Stomach smooth muscle (tissue), 2 donors: ENCODE data around the gene NUDT1.

Experiments used
- H3K27ac ChIP-seq: one replicate; pipeline ENCODE4 v1.7.0; 2013; ENCODE audit warnings: mild to moderate bottlenecking, low read length, inconsistent platforms
- H3K27me3 ChIP-seq, 2 donors: one replicate each; pipeline ENCODE4 v1.7.0; 2013; ENCODE audit warnings: low read length in 2 of 2; ENCODE audit not compliant: insufficient read depth in 2 of 2, control insufficient read depth in 1 of 2
- H3K36me3 ChIP-seq, 2 donors: one replicate each; pipeline ENCODE4 v1.7.0; 2013; ENCODE audit warnings: low read length in 2 of 2; ENCODE audit not compliant: control insufficient read depth in 2 of 2, insufficient read depth in 2 of 2
- H3K4me1 ChIP-seq: one replicate; pipeline ENCODE4 v1.7.0; 2013; ENCODE audit warnings: low read length; ENCODE audit not compliant: control insufficient read depth, insufficient read depth
- H3K4me3 ChIP-seq, 2 donors: one replicate each; pipeline ENCODE4 v1.7.0; 2013; ENCODE audit warnings: low read length in 2 of 2
- H3K9ac ChIP-seq, 2 donors: one replicate each; pipeline ENCODE4 v1.7.0; 2013; ENCODE audit warnings: low read length in 2 of 2, mild to moderate bottlenecking in 1 of 2
- H3K9me3 ChIP-seq, 2 donors: one replicate each; pipeline ENCODE4 v1.7.0; 2013; ENCODE audit warnings: low read length in 2 of 2; ENCODE audit not compliant: control insufficient read depth in 2 of 2
- donor health status: healthy.
- donor health status: Pancreatic carcinoma.

The NUDT1 gene

GRCh38 chr7:2208712-2209111, 33.3 kb upstream of the NUDT1 start:
- Histone ChIP-seq H3K4me3 (no peak overlapping the region), H3K9ac (peak overlapping the region in 1 of 2 donors; percentile 5), H3K36me3 (peaks cover 14 to 17% of the 10 kb centered on the region in 2 donors), H3K4me1 (peaks cover 27% of the 10 kb centered on the region), H3K27ac (no peak overlapping the region), H3K27me3 (no peaks in the 10 kb centered on the region), H3K9me3 (no peaks in the 10 kb centered on the region)

DNA sequence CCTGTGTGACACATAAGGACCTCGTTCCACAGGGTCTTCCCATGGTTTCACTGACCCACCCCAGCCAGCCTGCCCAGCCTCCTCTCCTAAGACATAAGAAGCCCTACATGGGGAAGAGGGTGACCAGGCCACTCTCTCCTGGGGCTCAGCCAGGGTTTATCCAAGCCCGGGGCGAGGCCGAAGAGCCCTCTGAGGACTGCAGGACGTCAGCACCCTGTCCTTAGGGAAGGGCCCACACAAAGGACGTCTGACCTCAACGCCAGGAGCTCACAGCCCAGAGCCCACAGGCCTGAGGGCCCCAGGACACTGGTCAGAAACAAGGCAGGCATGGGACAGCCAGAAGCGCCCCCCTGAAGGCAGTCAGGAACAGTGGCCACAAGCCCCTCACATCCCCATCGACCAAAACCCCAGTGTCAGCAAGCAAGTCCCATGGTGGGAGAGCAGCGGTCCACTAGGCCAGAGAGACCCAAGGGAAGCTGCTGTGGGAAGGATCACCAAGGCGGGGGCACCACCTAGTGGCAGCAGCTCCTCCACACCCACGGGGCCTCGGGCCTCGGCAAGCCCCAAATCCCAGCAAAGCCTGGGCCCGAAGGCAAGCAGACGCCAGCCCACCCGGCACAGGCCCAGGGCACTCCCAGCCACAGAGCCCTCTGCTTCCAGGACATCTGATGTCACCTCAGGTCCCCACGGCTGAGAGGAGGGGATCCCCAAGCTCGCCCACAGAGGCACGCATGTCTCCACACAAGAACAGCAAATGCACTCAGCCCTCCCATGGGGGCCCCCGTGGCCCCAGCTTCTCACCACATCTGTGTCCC, 32.7 kb upstream of the NUDT1 start:
- Histone ChIP-seq H3K36me3 (peaks cover 14 to 21% of the 10 kb centered on the region in 2 donors), H3K9ac (peak overlapping the region in 1 of 2 donors; percentile 21), H3K27me3 (no peaks in the 10 kb centered on the region), H3K27ac (no peak overlapping the region), H3K4me3 (no peak overlapping the region), H3K4me1 (peaks cover 21% of the 10 kb centered on the region), H3K9me3 (no peaks in the 10 kb centered on the region)

DNA sequence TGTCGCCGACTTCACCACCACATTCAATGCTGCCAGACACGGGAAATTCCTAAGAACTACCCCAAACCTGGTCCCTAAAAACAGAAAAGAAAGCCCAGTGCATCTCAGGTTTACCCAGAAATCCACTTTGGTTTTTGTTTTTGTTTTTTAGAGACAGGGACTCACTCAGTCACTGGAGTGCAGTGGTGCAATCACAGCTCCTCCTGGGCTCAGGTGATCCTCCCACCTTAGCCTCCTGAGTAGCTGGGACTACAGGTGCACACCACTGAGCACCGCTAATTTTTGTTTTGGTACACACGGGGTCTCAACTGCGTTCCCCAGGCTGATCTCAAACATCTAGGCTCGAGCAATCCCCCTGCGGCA, 32.1 kb upstream of the NUDT1 start:
- H3K4me3 ChIP-seq = no peak overlapping the region
- H3K36me3 ChIP-seq = peaks cover 14 to 23% of the 10 kb centered on the region in 2 donors
- H3K27ac ChIP-seq = no peak overlapping the region
- H3K27me3 ChIP-seq = no peaks in the 10 kb centered on the region
- H3K9ac ChIP-seq = peak overlapping the region in 1 of 2 donors; percentile 21
- no peaks in the 10 kb centered on the region for H3K9me3 ChIP-seq
- peaks cover 15% of the 10 kb centered on the region for H3K4me1 ChIP-seq

DNA sequence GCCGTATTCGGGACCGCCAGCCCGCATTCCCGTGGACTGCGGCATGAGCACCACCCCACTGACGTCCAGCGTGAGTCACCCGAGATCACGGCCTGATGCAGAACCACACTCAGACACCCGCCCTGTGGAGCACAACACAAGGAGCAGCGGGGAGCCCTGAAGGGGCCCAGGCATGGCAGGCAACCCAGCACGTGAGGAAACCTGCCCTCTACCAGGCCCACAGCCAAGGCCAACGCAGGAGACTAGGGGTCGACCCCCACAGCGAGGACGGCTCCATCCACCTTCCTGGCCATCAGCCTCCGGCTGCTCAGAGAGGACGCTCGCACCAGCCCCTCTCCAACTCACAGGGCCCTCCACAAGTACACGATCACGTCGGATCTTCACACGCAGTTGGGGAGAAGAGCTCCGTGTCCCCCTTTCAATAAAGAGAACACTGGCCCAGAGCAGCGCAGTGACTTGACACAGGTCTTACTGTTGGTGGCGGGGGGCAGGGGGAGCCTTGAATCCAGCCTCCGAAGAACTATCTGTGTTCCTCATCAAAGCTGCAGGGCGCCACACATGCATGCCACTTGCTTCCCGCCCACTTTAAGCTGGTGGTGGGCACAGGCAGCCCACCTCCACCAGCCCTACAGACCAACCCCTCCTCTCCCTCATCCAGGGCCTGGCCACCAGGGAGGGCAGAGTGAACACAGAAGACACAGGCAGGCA, 31.3 kb upstream of the NUDT1 start:
- Histone ChIP-seq H3K27ac (no peak overlapping the region), H3K27me3 (no peaks in the 10 kb centered on the region), H3K4me1 (peaks cover 8% of the 10 kb centered on the region), H3K36me3 (peaks cover 18 to 26% of the 10 kb centered on the region in 2 donors), H3K9me3 (no peaks in the 10 kb centered on the region), H3K4me3 (no peak overlapping the region), H3K9ac (no peak overlapping the region)

DNA sequence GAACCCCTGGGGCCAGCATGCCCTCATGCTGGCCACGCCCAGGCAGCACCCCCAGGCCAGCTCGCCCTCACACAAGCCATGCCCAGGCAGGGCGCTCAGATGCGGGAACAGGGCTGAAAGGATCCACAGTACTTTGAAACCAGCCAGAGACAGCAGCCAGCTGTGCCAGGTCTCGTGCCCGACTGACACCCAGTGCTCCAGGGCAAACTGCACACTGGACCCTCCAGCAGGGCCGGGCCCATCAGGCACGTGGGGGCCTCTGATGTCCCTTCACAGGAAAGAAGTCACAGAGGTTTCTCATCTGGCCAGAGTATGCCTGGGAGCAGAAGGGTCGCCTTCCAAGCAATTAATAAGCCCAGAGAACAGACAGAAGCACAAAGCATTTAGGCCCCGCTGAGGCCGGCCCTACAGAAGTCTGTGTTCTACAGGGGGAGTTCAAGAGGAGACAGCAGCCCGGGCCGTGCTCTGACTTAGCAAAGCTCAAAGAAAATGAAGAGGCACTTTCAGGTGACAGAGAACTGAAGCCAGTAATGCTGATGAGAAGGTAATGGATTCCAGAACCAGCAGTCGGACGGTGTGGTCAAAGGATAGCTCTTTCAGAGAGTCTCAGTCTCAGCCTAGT, 30.7 kb upstream of the NUDT1 start:
- Histone ChIP-seq H3K27ac (no peak overlapping the region), H3K9me3 (no peaks in the 10 kb centered on the region), H3K4me3 (no peak overlapping the region), H3K27me3 (no peaks in the 10 kb centered on the region), H3K4me1 (peaks cover 8% of the 10 kb centered on the region), H3K9ac (no peak overlapping the region), H3K36me3 (peaks cover 23 to 33% of the 10 kb centered on the region in 2 donors)

GRCh38 chr7:2211926-2212325, 30.1 kb upstream of the NUDT1 start:
- no peak overlapping the region for H3K9ac ChIP-seq
- peaks cover 25 to 37% of the 10 kb centered on the region in 2 donors for H3K36me3 ChIP-seq
- no peak overlapping the region for H3K4me3 ChIP-seq
- H3K27me3 ChIP-seq = no peaks in the 10 kb centered on the region
- H3K27ac ChIP-seq = no peak overlapping the region
- H3K9me3 ChIP-seq = no peaks in the 10 kb centered on the region
- H3K4me1 ChIP-seq = peaks cover 8% of the 10 kb centered on the region

- H3K9me3 ChIP-seq = no peaks in the 10 kb centered on the region
- peaks cover 26 to 40% of the 10 kb centered on the region in 2 donors for H3K36me3 ChIP-seq
- H3K4me3 ChIP-seq = no peak overlapping the region
- H3K4me1 ChIP-seq = peaks cover 8% of the 10 kb centered on the region
- no peaks in the 10 kb centered on the region for H3K27me3 ChIP-seq
- H3K27ac ChIP-seq = no peak overlapping the region
- H3K9ac ChIP-seq = no peak overlapping the region
Measured at GRCh38 chr7:2212906-2213305, 29.1 kb upstream of the NUDT1 start.

DNA sequence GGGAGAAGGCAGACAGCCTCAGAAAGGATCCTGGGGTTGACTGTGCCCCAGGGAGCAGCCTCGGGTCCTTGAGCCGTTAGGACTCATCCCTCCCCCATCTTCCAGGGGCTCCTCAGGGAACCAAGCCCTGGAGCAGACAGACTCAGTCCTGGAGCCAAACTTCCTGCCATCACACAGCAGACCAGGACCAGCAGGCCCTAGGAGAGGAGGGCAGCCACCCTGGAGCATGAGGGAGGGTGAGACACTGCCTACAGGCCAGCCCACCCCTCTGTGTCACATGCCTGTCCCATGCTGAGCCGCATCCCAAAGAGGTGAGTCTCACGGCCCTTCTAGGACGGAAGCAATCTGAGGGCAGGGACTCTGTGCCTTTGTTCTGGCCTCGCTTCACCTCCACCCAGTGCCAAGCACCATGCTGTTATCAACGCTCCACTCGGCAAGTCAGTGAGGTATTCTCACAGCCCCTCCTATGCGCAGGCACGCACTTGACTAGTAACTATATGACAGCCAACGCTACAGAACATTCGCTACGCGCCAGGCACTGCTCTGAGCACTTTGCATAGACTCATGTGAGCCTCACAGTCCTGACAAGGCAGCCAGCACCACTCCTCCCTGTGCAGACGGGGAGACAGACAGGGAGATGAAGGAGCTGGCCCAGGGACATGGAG, 28.3 kb upstream of the NUDT1 start:
- no peak overlapping the region for H3K4me3 ChIP-seq
- H3K27me3 ChIP-seq = no peaks in the 10 kb centered on the region
- H3K9ac ChIP-seq = no peak overlapping the region
- H3K9me3 ChIP-seq = no peaks in the 10 kb centered on the region
- H3K27ac ChIP-seq = no peak overlapping the region
- peaks cover 25 to 42% of the 10 kb centered on the region in 2 donors for H3K36me3 ChIP-seq
- peaks cover 8% of the 10 kb centered on the region for H3K4me1 ChIP-seq

GRCh38 chr7:2214636-2215035, 27.4 kb upstream of the NUDT1 start:
- Histone ChIP-seq H3K27me3 (no peaks in the 10 kb centered on the region), H3K9ac (no peak overlapping the region), H3K9me3 (no peaks in the 10 kb centered on the region), H3K4me1 (peaks cover 2% of the 10 kb centered on the region), H3K4me3 (no peak overlapping the region), H3K36me3 (peaks cover 25 to 39% of the 10 kb centered on the region in 2 donors), H3K27ac (no peak overlapping the region)

DNA sequence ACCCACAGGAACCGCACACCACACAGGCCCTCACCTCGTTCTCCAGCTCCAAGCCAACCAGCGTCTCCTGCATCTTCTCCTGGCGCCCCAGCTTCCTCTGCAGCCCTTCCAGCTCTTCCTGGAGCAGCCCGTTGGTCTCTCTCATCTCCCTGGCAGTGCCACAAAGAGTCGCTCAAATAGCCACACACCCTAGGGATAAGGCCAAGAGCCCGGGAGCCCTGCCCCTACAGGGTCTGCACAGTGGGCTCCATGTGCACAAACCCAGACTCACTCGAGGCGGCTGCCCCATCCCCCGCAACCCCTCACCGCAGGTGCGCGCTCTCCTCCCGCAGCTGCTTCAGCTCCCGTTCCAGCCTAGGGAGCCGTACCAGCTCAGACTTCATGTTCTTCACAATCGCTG, 26.2 kb upstream of the NUDT1 start:
- Histone ChIP-seq H3K4me3 (no peak overlapping the region), H3K36me3 (peaks cover 25 to 42% of the 10 kb centered on the region in 2 donors), H3K9me3 (no peaks in the 10 kb centered on the region), H3K27me3 (no peaks in the 10 kb centered on the region), H3K27ac (no peak overlapping the region), H3K4me1 (no peaks in the 10 kb centered on the region), H3K9ac (no peak overlapping the region)
